HG02970 (cell line): ENCODE data around the gene DYSF.

ENCODE experiments used
- ATAC-seq: cut with Tn5 transposase; IDR thresholded peaks from one replicate; pipeline ENCODE4 v1.9.1; 2021; ENCODE audit warnings: mild to moderate bottlenecking, moderate library complexity, moderate number of reproducible peaks; ENCODE audit not compliant: unreplicated experiment, low FRiP score

DYSF gene

DNA sequence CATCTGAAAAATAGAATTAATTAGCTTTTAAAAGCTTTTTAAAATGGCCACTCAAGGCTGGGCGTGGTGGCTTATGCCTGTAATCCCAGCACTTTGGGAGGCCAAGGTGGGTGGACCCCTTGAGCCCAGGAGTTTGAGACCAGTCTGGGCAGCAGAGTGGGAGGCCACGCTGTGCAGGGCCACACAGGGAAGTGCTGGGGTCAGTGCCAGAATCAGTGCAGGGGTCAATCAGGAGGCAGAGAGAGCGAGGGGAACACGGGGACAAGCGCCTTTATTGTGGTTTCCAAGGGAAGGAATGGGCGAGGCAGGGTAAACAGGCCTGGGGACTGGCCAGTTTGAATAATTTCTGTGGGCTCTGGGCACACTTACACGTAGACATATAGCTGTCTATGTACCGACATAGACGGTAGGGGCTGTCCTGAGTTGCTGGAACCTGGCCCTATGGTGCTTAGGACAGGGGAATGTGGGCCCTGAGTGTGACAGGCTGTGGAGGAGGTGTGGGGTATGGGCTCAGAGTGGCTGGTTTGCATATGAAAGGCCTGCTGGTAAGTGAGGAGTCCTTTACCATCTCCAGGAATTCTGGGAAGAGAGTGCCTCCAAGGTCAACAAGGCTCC lies 42.9 kb downstream of the DYSF start:
- no peak for ATAC-seq

- ATAC-seq = no peak
Measured at GRCh38 chr2:71498261-71498701, 44.9 kb downstream of the DYSF start.

GRCh38 chr2:71499691-71500090 lies 46.3 kb downstream of the DYSF start:
- no peak for ATAC-seq

DNA sequence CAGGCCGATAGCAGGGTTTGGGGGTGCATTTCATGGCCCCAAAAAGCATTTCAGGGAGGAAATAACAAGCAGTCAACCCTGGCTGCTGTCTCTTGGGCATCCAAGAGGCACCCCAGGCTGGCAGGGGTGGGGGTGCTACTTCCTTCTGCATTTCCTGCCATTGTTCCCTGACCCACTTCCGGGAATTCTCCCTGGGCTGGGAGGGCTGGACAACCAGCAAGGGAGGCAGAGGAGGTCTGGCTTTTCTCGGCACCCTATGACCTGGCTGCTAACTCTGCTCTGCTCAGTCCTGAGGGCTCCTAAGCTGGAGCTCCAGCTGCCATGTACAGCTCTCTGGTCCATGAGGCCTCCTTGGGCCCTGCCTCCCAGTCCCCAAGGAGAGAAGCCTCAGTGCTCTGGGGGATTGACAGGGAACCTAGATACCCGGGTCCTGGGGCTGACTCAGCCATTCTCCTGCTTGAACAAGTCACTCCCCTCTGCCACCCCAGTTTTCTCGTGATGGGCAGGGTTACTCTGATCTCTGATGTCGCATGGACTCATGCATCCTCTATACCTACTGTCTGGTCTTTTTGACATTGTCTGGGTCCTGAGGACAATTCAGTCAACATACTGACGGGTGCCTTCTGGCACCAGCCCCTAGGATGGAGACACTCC lies 47.2 kb downstream of the DYSF start:
- ATAC-seq = no peak

- no peak for ATAC-seq
Measured at GRCh38 chr2:71502941-71503738, 49.8 kb downstream of the DYSF start.

DNA sequence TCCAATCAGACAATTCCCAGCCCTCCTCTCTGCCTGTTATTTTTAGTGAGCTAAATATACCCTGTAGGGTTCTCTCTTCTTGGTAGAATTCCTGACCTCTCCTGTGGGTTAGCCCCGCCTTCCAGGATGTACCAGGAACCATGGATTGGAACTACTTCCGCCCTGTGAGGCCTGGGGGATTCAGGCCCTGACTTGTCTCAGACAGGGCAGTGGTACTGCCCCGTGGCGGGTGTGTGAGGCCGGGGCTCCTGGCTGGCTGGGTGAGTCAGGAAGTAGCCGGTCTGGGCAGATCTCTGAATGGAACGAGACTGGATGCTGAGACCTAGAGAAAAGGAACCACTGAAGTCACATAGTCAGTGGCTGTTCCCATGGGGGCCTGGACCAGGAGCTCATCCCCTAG lies 50.5 kb downstream of the DYSF start:
- ATAC-seq = no peak

GRCh38 chr2:71504611-71505010 lies 51.2 kb downstream of the DYSF start:
- ATAC-seq = no peak

- ATAC-seq = no peak
Measured at GRCh38 chr2:71505086-71505769, 51.9 kb downstream of the DYSF start.

- ATAC-seq = no peak
Measured at GRCh38 chr2:71505770-71506140, 52.4 kb downstream of the DYSF start.

DNA sequence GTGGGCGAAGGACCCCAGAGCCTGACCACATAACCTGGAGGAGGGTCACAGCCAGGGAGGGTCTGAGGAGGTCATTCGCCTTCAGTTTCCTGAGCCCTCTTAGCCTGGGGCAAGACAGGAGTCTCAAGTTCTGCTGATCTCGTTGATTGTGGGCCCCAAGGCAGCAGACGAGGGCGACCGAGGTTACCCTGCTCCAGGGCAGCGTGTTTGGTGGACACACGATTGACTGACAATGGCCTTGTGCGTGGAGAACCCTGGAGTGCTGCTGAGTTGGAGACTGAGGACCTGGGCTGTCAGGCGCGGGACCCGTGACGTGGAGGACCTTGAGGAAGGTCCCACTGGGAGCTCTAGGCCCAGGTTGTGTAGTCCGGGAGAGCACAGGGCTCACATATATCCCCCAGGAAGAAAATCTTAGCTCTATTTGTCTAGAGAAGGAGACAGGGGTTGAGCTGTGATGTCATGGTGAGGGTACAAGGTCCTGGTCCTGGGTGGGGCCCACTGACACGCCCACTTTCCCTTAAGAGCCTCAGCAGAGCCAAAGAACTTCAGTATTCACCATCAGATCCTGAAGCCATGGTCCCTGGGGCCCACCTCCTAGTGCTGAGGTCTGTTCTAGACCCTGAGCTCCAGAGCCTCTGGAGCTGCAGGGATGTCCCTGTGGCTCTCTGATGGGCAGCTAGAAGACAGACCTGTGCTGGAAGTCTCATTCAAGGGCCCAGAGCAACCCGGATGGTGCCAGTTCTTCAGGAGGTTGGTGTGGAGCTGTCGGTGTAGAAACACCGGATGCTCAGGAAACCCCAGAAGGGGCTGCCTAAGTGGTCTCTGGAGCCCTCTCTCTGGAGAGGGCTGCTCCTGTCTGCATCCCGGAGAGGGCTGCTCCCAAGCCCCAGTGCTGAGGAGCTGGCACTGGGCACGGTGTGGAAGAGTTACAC lies 53.1 kb downstream of the DYSF start:
- no peak for ATAC-seq

DNA sequence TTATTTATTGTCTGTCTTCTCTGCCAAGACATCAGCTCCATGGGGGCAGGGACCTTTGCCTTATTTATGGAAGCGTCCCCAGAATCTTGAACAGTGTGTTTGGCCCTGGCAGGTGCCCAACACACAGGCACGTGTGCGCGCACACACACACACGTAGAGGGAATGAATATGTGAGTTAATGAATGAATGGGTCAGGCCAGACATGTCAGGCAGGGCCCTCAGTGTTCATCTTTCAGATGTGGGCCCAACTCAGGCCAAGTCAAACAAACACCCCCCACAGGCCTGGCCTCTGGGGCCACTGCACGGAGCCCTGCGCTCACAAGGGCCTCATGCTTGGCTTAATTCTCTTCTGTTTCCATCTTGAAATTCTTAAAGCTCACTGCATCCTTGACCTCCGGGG lies 54.1 kb downstream of the DYSF start:
- no peak for ATAC-seq

- ATAC-seq = no peak
Measured at GRCh38 chr2:71510196-71510807, 56.9 kb downstream of the DYSF start.

DNA sequence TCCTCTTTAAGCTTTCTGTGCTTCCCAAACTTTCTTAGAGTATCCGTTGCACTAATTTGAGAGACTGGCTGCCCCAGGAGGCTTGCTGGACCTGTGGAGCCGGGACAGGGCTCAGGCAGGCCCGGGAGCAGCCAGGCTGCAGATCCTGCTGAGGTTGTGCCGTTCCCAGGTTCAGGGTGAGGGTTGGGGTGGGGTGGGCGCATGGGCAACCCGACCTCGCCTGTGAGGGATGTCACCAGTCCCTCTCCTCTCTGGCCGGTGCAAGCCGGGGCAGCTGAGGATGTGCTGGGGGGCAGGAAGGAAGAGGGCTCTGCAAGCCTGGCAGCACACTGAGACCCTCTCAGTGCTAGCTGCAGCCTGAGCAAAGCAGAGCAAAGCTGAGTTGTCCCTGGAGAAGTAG lies 57.6 kb downstream of the DYSF start:
- no peak for ATAC-seq

GRCh38 chr2:71511776-71512175 lies 58.4 kb downstream of the DYSF start:
- no peak for ATAC-seq

DNA sequence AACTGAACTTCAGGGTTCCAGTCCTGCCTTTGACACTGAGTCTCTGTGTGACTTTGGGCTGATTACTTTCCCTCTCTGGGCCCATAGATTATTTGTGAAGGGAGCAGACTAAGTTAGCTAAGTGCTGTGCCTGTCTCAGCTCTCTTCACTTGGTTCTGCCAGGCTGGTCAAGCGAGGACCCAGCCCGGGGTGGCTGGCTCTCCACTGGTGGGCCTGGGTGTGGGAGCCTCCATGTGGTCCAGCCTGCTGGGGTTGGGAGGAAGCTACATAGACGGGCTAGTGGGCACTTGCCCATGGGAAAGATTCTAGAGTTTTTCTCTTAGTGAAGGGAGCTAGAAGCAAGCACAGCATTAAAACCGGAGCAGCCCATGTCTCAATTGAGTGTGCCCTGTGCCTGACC lies 59.0 kb downstream of the DYSF start:
- ATAC-seq = no peak

- no peak for ATAC-seq
Measured at GRCh38 chr2:71513096-71513495, 59.7 kb downstream of the DYSF start.

- no peak for ATAC-seq
Measured at GRCh38 chr2:71513721-71514120, 60.4 kb downstream of the DYSF start.

DNA sequence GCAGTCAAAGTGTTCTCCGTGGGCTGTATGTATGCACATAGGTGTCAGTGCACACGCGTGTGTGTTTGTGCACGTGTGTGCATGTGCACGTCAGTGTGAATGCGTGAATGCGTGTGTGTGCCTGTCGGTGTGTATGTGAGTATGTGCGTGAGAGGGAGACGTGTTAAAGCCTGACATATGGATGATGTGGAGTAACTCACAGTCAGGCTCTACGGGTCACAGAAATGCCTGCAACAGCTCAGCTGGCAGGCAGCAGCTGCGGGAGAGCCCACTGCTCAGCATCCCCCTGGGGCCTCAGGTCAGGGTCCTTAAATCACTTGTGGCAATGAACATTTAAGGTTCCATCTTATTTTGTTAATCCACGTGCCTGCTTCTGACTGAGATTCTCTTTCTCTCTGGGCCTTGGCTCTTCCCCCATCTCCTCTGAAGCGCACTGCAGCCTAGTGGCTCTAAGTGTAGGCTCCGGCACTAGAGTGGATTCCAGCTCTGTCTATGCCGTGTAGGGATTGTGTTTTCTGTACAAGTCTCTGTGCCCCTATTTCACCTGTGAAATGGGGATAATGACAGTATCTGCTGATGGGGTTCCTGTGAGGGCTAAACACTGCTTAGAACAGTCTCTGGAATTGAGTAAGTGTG lies 63.0 kb downstream of the DYSF start:
- no peak for ATAC-seq

DNA sequence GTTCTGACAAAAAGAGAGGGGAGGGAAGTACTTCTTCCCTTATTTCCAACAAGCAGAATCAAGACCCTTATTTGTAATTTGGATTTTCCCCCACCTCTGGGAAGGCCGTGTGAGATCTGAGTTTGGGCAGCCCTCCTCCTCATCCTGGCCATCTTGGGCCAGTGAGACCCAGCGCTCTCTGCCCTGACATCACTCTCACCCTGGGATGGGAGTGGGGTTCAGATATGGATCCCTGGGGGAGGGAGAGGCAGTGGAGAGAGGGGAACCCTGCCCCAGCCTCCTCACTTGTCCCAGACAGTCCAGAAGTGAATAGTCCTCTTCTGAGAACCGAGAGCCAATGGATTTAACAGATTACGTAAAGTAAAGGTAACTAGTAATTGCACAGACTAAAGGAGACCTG lies 64.5 kb downstream of the DYSF start:
- ATAC-seq = no peak
